Skin of body (tissue), 2 donors: Measurements from ENCODE around the gene EFR3B. TPM values are rescaled to one million over a fixed set of nuclear protein-coding genes. Genes with fewer than 3 reads are reported as not detected.
A peak's percentile ranks its signal among the peaks of the same experiment; 100 is the strongest.
"Not testable (repeated sequence)": the region's sequence is repeated elsewhere in the genome, so short reads cannot be mapped to it uniquely, and the experiment has no call there.

Experiments used
- DNase-seq: peaks from one replicate; lab custom pipeline; 2025; lab: John Stamatoyannopoulos, UW
- total RNA-seq: library from RNA; depleted of rRNA; stranded (reverse); fragments of >200 nt; gene quantifications from one replicate; pipeline ENCODE4 v1.2.3, GENCODE V29; 2014

EFR3B gene
- total RNA-seq, 1 donor from 2014 or later: 4.9 TPM

DNA sequence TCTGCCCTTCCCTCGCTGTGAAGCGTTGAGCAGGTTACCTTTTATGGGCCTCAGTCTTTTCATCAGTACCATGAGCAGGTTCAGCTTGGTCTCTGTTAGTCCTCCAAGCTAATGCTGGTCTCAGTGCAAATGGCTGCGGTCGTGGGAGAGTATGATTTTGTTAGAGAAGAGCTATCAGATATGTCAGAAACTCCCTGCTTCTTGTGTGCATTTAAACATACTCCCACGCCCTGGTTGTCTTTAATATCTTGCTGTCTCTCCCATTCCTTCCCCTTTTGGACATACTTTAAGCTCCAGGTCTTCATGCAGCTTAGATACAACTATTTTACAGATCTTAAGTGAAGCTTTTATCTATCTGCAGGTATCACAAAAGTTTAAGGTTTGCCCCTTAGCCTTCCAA, 62.9 kb downstream of the EFR3B start:
- DNase-seq: no peak

DNA sequence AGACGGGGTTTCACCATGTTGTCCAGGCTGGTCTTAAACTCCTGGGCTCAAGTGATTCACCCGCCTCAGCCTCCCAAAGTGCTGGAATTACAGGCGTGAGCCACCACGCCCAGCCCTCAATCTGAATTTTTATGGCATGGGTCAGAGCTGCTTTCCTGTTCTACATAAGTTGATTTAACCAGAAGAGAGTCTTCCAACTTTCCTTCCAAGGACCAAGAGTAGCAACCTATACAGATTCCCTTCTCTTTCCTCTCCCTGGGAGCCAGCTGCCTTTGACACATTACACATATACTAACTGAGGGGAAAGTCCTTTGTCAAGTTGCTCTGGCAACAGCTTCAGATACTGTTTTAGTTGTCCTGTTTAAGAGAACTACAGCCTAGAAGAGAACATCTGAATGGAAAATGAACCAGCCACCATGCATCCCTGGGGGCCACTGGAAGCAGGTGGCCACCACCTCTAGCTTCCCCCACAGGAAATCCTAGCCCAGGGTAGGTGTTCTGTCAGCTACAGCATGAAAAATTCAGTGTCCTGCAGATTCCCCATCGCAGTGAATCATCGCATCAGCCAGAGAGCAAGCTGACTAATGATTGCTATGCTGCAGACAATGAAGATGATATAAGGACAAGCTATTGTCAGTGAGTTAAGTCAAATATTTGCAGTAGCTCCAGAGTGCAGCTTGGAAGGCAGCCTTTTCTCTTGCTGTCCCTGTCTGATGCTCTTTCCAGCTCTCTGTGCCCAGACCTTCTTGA, 63.6 kb downstream of the EFR3B start:
- DNase-seq: peak; percentile 12

- DNase-seq: no peak
Observed at GRCh38 chr2:25109822-25110221, 67.9 kb downstream of the EFR3B start.

GRCh38 chr2:25112113-25112512, 70.2 kb downstream of the EFR3B start:
- DNase-seq: no peak

GRCh38 chr2:25115249-25115883, 73.5 kb downstream of the EFR3B start:
- no peak for DNase-seq

DNA sequence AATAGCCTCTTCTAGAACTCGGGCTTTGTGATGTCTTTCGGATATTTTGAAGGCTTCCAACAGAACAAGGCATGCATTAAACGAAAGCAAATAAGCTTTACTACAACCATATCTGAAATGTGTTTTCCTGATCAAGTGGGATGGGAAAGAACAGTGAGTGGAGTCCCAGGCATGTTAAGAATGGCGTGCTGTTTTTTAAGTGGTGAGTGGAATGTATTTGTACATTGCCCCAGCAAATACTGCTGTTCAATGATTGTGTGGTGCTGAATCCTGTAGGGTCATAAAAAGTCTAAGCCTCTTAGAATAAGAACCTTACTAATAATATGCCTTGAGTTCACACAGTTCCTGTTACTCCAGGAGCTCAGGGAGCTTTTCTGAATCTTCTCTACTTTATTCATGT, 74.0 kb downstream of the EFR3B start:
- DNase-seq: no peak

DNA sequence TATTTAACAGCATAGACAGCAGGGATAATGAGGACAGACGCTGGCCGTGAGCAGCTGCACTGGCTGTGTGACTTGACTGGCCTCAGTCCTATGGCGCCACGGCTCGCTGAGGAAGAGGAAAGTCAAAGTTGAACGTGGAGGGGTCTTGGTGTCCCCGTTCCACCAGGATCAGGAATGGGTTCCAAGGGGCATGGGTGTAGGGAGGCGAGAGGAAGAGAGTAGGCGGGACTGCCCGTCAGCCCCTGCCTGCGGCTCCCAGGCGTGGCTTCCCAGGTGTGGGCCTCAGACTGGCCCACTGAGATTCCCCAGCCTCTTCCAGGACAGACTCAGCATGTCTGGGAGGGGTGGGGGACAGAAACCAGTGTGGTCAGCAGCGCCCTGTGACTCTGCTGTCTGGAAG, 75.1 kb downstream of the EFR3B start:
- DNase-seq: no peak

DNA sequence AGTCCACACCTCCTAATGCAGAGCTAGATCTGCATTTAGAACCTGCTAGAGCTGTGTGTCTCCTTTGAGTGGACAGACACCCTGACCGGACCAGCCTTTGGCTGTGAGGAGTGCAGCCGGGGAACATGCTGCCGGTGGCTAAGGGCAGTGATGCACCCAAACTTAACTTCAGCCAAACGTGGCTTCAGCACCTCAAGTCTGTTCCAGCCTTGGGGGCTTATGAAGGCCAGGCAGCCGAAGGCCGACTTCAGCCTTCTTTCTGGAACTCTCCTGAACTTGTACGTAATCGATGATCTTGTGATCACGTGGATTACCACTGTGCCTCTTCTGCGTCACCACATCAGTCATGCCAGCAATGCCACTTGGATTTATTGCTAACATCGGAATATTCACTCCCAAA, 77.4 kb downstream of the EFR3B start:
- no peak for DNase-seq

GRCh38 chr2:25122367-25122766, 80.5 kb downstream of the EFR3B start:
- no peak for DNase-seq

- no peak for DNase-seq
Observed at GRCh38 chr2:25123682-25124081, 81.8 kb downstream of the EFR3B start.

DNA sequence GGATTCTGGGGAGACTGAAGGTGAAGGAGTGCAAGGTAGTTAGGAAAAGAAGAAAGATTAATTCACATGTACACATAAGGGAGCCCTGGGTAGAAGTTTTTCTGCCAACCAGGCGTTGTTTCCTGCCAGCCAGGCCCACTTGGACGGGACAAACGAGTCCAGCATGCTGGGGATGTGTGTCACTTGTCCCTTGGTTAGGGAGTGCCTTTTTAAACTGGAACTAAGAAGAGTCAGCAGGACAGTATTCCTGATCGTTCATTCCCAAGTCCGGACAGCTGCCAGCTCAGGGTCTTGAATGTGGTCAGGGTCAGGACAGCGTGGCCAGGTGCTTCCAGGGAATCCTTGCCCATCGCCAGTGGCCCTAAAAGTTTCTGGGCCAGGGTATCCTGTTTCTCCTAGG, 83.3 kb downstream of the EFR3B start:
- DNase-seq: no peak

GRCh38 chr2:25125976-25126375, 84.1 kb downstream of the EFR3B start:
- no peak for DNase-seq

- DNase-seq: not testable (repeated sequence)
Observed at GRCh38 chr2:25127071-25127470, 85.2 kb downstream of the EFR3B start.

- DNase-seq: peak; percentile 26
Observed at GRCh38 chr2:25127646-25128045, 85.8 kb downstream of the EFR3B start.

DNA sequence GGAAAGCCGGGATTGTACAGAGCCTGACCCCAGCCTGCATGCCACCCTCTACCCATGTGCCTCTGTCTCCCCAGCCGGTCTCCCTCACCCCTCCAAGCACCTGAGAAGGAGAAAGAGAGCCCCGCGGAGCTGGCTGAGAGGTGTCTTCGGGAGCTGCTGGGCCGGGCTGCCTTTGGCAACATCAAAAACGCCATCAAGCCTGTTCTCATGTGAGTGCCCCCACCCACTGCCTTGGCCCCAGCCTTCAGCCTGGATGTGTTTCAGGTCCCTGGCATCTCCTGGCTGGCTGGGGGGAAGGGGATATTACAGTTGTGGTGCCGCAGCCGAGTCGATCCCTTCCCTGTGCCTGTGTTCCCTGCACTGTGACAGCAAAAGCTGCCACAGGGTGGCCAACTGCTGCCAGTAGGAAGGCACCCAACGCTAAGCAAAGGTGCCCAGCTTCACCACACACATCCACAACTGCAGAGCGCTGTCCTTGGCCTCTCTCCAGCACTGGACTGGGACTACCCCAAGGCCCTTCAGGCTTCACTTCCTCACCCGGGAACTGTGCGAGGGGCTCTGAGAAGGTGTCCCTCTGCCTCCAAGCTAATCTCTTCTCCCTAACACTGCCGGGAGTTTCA, 88.1 kb downstream of the EFR3B start:
- no peak for DNase-seq

GRCh38 chr2:25131253-25131566, 89.3 kb downstream of the EFR3B start:
- DNase-seq: no peak

DNA sequence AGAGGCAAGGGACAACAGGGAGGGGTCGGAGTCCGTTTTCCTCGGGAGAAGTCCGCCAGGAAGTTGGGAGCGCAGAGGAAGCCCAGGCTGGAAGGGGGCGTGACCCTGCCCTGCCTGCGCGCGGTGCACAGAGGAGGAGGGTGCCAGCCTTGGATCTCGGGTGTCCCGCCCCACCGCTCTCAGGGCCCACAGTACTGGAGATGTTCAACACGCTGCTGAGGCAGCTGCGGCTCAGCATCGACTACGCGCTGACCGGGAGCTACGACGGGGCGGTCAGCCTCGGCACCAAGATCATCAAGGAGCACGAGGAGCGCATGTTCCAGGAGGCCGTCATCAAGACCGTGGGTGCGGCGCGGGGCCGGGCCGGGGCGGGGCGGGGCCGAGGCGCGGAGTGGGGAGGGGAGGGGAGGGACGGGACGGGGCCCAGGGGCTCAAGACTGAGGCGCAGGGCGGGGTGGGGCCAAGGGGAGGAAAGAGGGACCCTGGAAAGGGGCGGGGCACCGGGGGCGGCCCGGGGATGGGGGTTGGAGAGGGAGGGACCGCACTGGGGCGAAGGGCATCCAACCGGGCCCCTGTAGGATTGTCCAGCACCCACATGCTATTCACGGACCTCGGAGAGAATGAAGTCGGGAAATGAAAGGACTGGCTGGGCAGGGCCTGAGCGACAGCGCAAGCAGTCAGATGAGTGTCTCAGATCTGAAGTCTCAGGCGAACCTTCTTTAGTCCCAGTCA, 89.9 kb downstream of the EFR3B start:
- no peak for DNase-seq

GRCh38 chr2:25132299-25132635, 90.4 kb downstream of the EFR3B start:
- no peak for DNase-seq

GRCh38 chr2:25132693-25133092, 90.8 kb downstream of the EFR3B start:
- no peak for DNase-seq

- not testable (repeated sequence) for DNase-seq
Observed at GRCh38 chr2:25140535-25140934, 98.7 kb downstream of the EFR3B start.

- no peak for DNase-seq
Observed at GRCh38 chr2:25141120-25141519, 99.2 kb downstream of the EFR3B start.

DNA sequence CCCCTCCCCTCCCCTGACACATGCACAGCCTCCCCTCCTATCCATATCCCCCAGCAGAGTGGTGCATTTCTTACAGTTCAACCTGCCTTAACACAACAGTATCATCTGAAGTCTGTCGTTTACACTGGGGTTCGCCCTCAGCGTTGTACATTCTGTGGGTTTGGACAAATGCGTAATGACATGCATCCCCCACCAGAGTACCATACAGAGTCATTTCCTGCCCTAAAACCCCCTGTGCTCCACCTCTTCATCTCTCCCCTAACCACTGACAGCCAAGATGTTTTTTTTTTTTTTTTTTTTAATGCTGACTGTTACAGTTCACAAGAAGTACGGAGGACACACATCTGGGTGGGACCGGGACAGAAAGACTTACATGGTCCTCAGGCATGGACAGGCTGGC, 103.9 kb downstream of the EFR3B start:
- DNase-seq: no peak
